Left lobe of liver (tissue), 2 donors: ENCODE data around the gene BEST2. TPM values are rescaled to one million over a fixed set of nuclear protein-coding genes. Genes with fewer than 3 reads are reported as not detected.
A peak's percentile ranks its signal among the peaks of the same experiment; 100 is the strongest.
"Not testable (repeated sequence)": the region's sequence is repeated elsewhere in the genome, so short reads cannot be mapped to it uniquely, and the experiment has no call there.

Source experiments
- ATAC-seq: fragments of 200-7000 bp; cut with Tn5 transposase; one replicate; pipeline ENCODE4 v1.9.1; 2020; ENCODE audit warnings: mild to moderate bottlenecking, moderate library complexity
- DNase-seq: peaks from one replicate; pipeline ENCODE4 v3.0.0-alpha.2; 2020; ENCODE audit warnings: low spot score
- total RNA-seq: library from RNA; stranded (reverse); gene quantifications from one replicate; pipeline ENCODE4 v1.2.1, GENCODE V29; 2021
- donor health status: DM: no; HTN: no; CAD: no; lungs with moderate emphysema.
- donor health status: DM: no; HTN: yes; CAD: no.

Gene BEST2
- total RNA-seq = not detected

- no peak for DNase-seq
- no peak for ATAC-seq
Measured at GRCh38 chr19:12751635-12752034, at the start of gene BEST2. BEST2 (plus strand) TSS chr19:12751791; CDS start chr19:12752593, 802 bp downstream.

- ATAC-seq (peak; percentile 16), DNase-seq (no peak)
Measured at GRCh38 chr19:12703046-12703445, 48.5 kb upstream of the BEST2 start.

GRCh38 chr19:12705169-12705568 is 46.4 kb upstream of the BEST2 start:
- DNase-seq (no peak), ATAC-seq (no peak)

- DNase-seq (no peak), ATAC-seq (no peak)
Measured at GRCh38 chr19:12705654-12706331, 45.8 kb upstream of the BEST2 start.

GRCh38 chr19:12706332-12706718 is 45.3 kb upstream of the BEST2 start:
- DNase-seq = no peak
- ATAC-seq = no peak

GRCh38 chr19:12708641-12709040 is 43.0 kb upstream of the BEST2 start:
- DNase-seq = no peak
- ATAC-seq = no peak

GRCh38 chr19:12711187-12711586 is 40.4 kb upstream of the BEST2 start:
- no peak for DNase-seq
- ATAC-seq = no peak

- ATAC-seq, DNase-seq: not testable (repeated sequence)
Measured at GRCh38 chr19:12712077-12712476, 39.5 kb upstream of the BEST2 start.

GRCh38 chr19:12713304-12713703 is 38.3 kb upstream of the BEST2 start:
- DNase-seq = not testable (repeated sequence)

GRCh38 chr19:12715102-12715501 is 36.5 kb upstream of the BEST2 start:
- no peak for ATAC-seq

More at GRCh38 chr19:12713304-12713703, 38.3 kb upstream of the BEST2 start:
- not testable (repeated sequence) for ATAC-seq

GRCh38 chr19:12715929-12716328 is 35.7 kb upstream of the BEST2 start:
- ATAC-seq = peak; percentile 38
- DNase-seq = no peak

More at GRCh38 chr19:12715102-12715501, 36.5 kb upstream of the BEST2 start:
- no peak for DNase-seq

- no peak for ATAC-seq
- DNase-seq = no peak
Measured at GRCh38 chr19:12720296-12720695, 31.3 kb upstream of the BEST2 start.

GRCh38 chr19:12720851-12721655 is 30.5 kb upstream of the BEST2 start:
- no peak for DNase-seq
- ATAC-seq = peak; percentile 35

GRCh38 chr19:12721656-12722565 is 29.7 kb upstream of the BEST2 start:
- DNase-seq (peak; percentile 65), ATAC-seq (peak; percentile 64)

GRCh38 chr19:12722566-12723380 is 28.8 kb upstream of the BEST2 start:
- ATAC-seq (peak; percentile 81), DNase-seq (peak; percentile 97)

GRCh38 chr19:12723381-12723640 is 28.3 kb upstream of the BEST2 start:
- no peak for ATAC-seq
- no peak for DNase-seq

- DNase-seq (peak; percentile 59), ATAC-seq (peak; percentile 34)
Measured at GRCh38 chr19:12723641-12724426, 27.8 kb upstream of the BEST2 start, which contains the start of gene TNPO2. TNPO2 (minus strand) TSS chr19:12723932; CDS start chr19:12720977, 2,955 bp downstream.

- DNase-seq, ATAC-seq: not testable (repeated sequence)
Measured at GRCh38 chr19:12725612-12726011, 26.0 kb upstream of the BEST2 start.

GRCh38 chr19:12726988-12727316 is 24.6 kb upstream of the BEST2 start:
- no peak for DNase-seq
- no peak for ATAC-seq
